ENCODE data around the gene CDK8.
"Not testable (repeated sequence)": the region's sequence is repeated elsewhere in the genome, so short reads cannot be mapped to it uniquely, and the experiment has no call there.

Gene CDK8

DNA sequence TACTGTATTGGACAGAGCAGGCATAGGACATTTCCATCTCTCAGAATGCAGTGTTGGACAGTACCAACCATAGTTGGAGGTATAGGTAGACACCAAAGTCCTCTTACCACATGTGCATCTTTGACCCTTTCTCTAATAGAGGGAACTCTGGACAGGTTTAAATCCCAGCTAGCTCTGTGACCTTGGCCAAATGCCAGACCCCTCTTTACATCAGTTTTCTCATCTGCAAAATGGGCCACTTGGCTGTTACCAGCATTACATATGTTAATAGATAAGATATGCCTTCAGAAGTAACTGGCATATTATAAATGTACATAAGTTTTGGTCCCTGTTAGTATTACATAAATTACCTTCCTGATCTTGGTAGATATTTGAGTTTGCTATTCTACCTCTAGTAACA is 54.3 kb downstream of the CDK8 start:
- no peak overlapping the region for H3K27ac ChIP-seq (ENCODE audit: insufficient read depth, low read length, poor library complexity, severe bottlenecking)
- no peak overlapping the region for H3K4me3 ChIP-seq (ENCODE audit: insufficient read depth, low read depth, low read length, poor library complexity, severe bottlenecking)
- no peaks in the 10 kb centered on the region for H3K27me3 ChIP-seq (replicated peaks; ENCODE audit: control insufficient read depth, insufficient read depth, low read length, poor library complexity, severe bottlenecking)
- H3K4me1 ChIP-seq (ENCODE audit: control insufficient read depth, insufficient read depth, low read length, poor library complexity, severe bottlenecking), result no peaks in the 10 kb centered on the region
- H3K9me3 ChIP-seq (ENCODE audit: control insufficient read depth, low read length), result no peaks in the 10 kb centered on the region
- DNase-seq, result no peak
- H3K36me3 ChIP-seq (ENCODE audit: control insufficient read depth, insufficient read depth, low read length), result no peaks in the 10 kb centered on the region

DNA sequence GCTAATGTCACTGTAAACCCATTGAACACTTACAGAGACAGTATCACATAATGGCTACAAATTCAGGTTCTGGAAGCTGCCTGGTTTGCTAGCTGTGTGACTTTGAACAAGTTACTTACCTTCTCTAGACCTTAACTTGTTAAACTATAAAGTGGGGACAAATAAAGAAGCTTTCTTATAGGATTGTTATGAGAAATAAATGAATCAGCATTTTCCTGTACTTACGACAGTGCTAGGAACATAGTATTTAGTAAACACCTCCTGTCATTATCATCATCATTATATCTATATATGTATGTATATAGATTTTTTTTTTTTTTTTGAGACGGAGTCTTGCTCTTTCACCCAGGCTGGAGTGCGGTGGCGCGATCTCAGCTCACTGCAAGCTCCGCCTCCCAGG is 54.9 kb downstream of the CDK8 start:
- no peak overlapping the region for H3K4me3 ChIP-seq (ENCODE audit: insufficient read depth, low read depth, low read length, poor library complexity, severe bottlenecking)
- H3K27me3 ChIP-seq (replicated peaks; ENCODE audit: control insufficient read depth, insufficient read depth, low read length, poor library complexity, severe bottlenecking), result no peaks in the 10 kb centered on the region
- no peak for DNase-seq
- H3K9me3 ChIP-seq (ENCODE audit: control insufficient read depth, low read length), result no peaks in the 10 kb centered on the region
- no peak overlapping the region for H3K27ac ChIP-seq (ENCODE audit: insufficient read depth, low read length, poor library complexity, severe bottlenecking)
- H3K36me3 ChIP-seq (ENCODE audit: control insufficient read depth, insufficient read depth, low read length), result no peaks in the 10 kb centered on the region
- no peaks in the 10 kb centered on the region for H3K4me1 ChIP-seq (ENCODE audit: control insufficient read depth, insufficient read depth, low read length, poor library complexity, severe bottlenecking)

DNA sequence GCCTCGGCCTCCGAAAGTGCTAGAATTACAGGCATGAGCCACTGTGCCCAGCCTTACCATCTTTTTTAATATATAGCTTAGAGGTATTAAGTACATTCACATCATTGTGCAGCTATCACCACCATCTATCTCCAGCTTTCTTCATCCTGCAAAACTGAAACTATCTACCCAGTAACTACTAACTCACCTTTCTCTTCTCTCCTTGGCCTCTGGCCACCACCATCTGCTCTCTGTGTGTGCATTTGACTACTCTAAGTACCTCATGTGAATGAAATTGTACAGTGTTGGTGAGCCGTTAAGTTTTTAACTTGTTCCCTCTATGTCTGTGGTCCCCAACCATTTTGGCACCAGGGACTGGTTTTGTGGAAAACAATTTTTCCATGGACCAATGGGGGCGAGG is 56.1 kb downstream of the CDK8 start:
- no peaks in the 10 kb centered on the region for H3K9me3 ChIP-seq (ENCODE audit: control insufficient read depth, low read length)
- H3K4me3 ChIP-seq (ENCODE audit: insufficient read depth, low read depth, low read length, poor library complexity, severe bottlenecking), result no peak overlapping the region
- H3K27ac ChIP-seq (ENCODE audit: insufficient read depth, low read length, poor library complexity, severe bottlenecking), result no peak overlapping the region
- H3K36me3 ChIP-seq (ENCODE audit: control insufficient read depth, insufficient read depth, low read length), result no peaks in the 10 kb centered on the region
- H3K27me3 ChIP-seq (replicated peaks; ENCODE audit: control insufficient read depth, insufficient read depth, low read length, poor library complexity, severe bottlenecking), result no peaks in the 10 kb centered on the region
- no peaks in the 10 kb centered on the region for H3K4me1 ChIP-seq (ENCODE audit: control insufficient read depth, insufficient read depth, low read length, poor library complexity, severe bottlenecking)
- no peak for DNase-seq

DNA sequence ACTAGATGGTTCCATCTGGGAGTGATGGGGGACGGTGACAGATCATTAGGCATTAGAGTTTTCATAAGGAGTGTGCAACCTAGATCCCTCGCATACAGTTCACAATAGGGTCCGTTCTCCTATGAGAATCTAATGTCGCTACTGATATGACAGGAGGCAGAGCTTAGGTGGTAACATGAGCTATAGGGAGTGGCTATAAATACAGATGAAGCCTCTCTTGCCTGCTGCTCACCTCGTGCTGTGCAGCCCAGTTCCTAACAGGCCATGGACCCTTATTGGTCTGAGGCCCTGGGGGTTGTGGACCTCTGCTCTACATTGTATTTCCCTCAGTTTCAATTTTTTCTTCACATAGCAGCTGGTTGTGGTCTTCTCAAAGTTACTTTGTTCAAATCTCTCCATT is 56.5 kb downstream of the CDK8 start:
- Histone ChIP-seq H3K4me1 (ENCODE audit: control insufficient read depth, insufficient read depth, low read length, poor library complexity, severe bottlenecking) (no peaks in the 10 kb centered on the region), H3K36me3 (ENCODE audit: control insufficient read depth, insufficient read depth, low read length) (no peaks in the 10 kb centered on the region), H3K9me3 (ENCODE audit: control insufficient read depth, low read length) (no peaks in the 10 kb centered on the region), H3K27ac (ENCODE audit: insufficient read depth, low read length, poor library complexity, severe bottlenecking) (no peak overlapping the region), H3K4me3 (ENCODE audit: insufficient read depth, low read depth, low read length, poor library complexity, severe bottlenecking) (no peak overlapping the region), H3K27me3 (replicated peaks; ENCODE audit: control insufficient read depth, insufficient read depth, low read length, poor library complexity, severe bottlenecking) (no peaks in the 10 kb centered on the region)
- no peak for DNase-seq

DNA sequence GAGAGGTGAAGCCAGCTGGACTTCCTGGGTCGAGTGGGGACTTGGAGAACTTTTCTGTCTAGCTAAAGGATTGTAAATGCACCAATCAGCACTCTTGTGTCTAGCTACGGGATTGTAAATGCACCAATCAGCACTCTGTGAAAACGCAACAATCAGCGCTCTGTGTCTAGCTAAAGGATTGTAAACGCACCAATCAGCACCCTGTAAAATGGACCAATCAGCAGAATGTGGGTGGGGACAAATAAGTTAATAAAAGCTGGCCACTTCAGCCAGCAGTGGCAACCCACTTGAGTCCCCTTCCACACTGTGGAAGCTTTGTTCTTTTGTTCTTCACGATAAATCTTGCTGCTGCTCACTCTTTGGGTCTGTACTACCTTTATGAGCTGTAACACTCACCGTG is 58.1 kb downstream of the CDK8 start:
- H3K36me3 ChIP-seq (ENCODE audit: control insufficient read depth, insufficient read depth, low read length); H3K4me3 ChIP-seq (ENCODE audit: insufficient read depth, low read depth, low read length, poor library complexity, severe bottlenecking); H3K9me3 ChIP-seq (ENCODE audit: control insufficient read depth, low read length); H3K27me3 ChIP-seq (replicated peaks; ENCODE audit: control insufficient read depth, insufficient read depth, low read length, poor library complexity, severe bottlenecking); H3K27ac ChIP-seq (ENCODE audit: insufficient read depth, low read length, poor library complexity, severe bottlenecking); H3K4me1 ChIP-seq (ENCODE audit: control insufficient read depth, insufficient read depth, low read length, poor library complexity, severe bottlenecking); DNase-seq: not testable (repeated sequence)

DNA sequence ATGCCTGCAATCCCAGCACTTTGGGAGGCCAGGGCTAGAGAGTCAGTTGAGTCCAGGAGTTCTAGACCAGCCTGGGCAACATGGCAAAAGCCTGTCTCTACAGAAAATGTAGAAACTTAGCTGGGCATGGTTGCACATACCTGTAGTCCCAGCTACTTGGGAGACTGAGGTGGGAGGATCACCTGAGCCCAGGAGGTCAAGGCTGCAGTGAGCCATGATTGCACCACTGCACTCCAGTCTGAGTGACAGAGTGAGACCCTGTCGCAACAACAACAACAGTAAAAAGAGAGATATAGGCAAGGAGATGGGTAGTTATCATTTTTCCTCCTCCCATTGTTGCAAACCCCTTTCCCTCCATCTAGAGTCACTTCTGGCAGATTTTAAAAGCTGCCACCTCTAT is 62.2 kb downstream of the CDK8 start:
- not testable (repeated sequence) for H3K4me1 ChIP-seq (ENCODE audit: control insufficient read depth, insufficient read depth, low read length, poor library complexity, severe bottlenecking); H3K27me3 ChIP-seq (replicated peaks; ENCODE audit: control insufficient read depth, insufficient read depth, low read length, poor library complexity, severe bottlenecking); DNase-seq; H3K9me3 ChIP-seq (ENCODE audit: control insufficient read depth, low read length); H3K4me3 ChIP-seq (ENCODE audit: insufficient read depth, low read depth, low read length, poor library complexity, severe bottlenecking); H3K36me3 ChIP-seq (ENCODE audit: control insufficient read depth, insufficient read depth, low read length); H3K27ac ChIP-seq (ENCODE audit: insufficient read depth, low read length, poor library complexity, severe bottlenecking)

DNA sequence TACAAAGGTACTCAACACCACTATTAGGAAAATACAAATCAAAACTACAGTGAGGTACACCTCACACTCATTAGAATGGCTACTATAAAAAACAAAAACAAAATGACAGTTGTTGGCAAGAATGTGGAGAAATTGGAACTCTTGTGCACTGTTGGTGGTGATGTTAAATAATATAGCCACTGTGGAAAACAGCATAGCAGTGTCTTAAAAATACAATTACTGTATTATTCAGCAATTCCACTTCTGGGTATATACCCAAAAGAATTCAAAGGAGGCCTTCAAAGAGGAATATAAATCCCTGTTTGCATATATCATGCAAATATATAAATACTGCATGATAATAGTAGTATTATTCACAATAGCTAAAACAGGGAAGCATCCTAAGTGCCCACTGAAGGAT is 66.8 kb downstream of the CDK8 start:
- no peak overlapping the region for H3K4me3 ChIP-seq (ENCODE audit: insufficient read depth, low read depth, low read length, poor library complexity, severe bottlenecking)
- no peaks in the 10 kb centered on the region for H3K9me3 ChIP-seq (ENCODE audit: control insufficient read depth, low read length)
- H3K36me3 ChIP-seq (ENCODE audit: control insufficient read depth, insufficient read depth, low read length), result no peaks in the 10 kb centered on the region
- no peak for DNase-seq
- H3K27me3 ChIP-seq (replicated peaks; ENCODE audit: control insufficient read depth, insufficient read depth, low read length, poor library complexity, severe bottlenecking), result no peaks in the 10 kb centered on the region
- H3K4me1 ChIP-seq (ENCODE audit: control insufficient read depth, insufficient read depth, low read length, poor library complexity, severe bottlenecking), result no peaks in the 10 kb centered on the region
- H3K27ac ChIP-seq (ENCODE audit: insufficient read depth, low read length, poor library complexity, severe bottlenecking), result no peak overlapping the region

DNA sequence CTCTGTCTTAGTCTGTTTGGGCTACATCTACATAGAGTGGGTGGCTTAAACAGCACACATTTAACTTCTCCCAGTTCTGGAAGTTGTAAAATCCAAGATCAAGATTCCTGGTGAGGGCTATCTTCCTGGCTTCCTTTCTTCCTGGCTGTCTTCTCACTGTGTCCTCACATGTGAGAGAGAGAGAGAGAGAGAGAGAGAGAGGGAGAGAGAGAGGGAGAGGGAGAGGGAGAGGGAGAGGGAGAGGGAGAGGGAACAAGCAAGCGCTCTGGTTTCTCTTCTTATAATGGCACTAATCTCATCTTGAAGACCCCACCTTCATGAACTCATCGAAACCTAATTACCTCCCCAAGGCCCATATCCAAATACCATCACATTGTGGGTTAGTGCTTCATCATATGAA is 69.2 kb downstream of the CDK8 start:
- Histone ChIP-seq H3K9me3 (ENCODE audit: control insufficient read depth, low read length) (no peaks in the 10 kb centered on the region), H3K4me1 (ENCODE audit: control insufficient read depth, insufficient read depth, low read length, poor library complexity, severe bottlenecking) (no peaks in the 10 kb centered on the region), H3K4me3 (ENCODE audit: insufficient read depth, low read depth, low read length, poor library complexity, severe bottlenecking) (no peak overlapping the region), H3K36me3 (ENCODE audit: control insufficient read depth, insufficient read depth, low read length) (no peaks in the 10 kb centered on the region), H3K27ac (ENCODE audit: insufficient read depth, low read length, poor library complexity, severe bottlenecking) (no peak overlapping the region), H3K27me3 (replicated peaks; ENCODE audit: control insufficient read depth, insufficient read depth, low read length, poor library complexity, severe bottlenecking) (no peaks in the 10 kb centered on the region)
- DNase-seq, result no peak

DNA sequence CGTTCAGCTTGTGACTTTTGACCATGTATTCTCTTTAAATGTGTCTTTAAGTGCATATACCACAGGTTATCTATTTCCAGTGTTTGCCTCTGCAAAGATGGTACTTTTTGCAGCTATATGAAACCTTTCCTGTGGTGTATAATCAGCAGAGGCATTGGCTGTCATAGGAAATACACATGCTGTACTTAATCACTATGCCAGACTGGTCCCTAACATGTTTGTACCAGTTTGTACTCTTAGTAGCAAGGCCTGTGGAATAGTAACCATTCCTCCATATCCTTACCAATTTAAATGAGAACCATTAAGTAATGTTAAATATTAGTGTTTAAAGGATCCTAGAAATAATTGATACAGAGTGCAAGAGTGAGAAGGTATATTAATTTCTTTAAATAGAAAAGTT is 69.8 kb downstream of the CDK8 start:
- H3K9me3 ChIP-seq (ENCODE audit: control insufficient read depth, low read length), result no peaks in the 10 kb centered on the region
- H3K4me1 ChIP-seq (ENCODE audit: control insufficient read depth, insufficient read depth, low read length, poor library complexity, severe bottlenecking), result no peaks in the 10 kb centered on the region
- no peak for DNase-seq
- H3K27me3 ChIP-seq (replicated peaks; ENCODE audit: control insufficient read depth, insufficient read depth, low read length, poor library complexity, severe bottlenecking), result no peaks in the 10 kb centered on the region
- H3K27ac ChIP-seq (ENCODE audit: insufficient read depth, low read length, poor library complexity, severe bottlenecking), result no peak overlapping the region
- no peaks in the 10 kb centered on the region for H3K36me3 ChIP-seq (ENCODE audit: control insufficient read depth, insufficient read depth, low read length)
- H3K4me3 ChIP-seq (ENCODE audit: insufficient read depth, low read depth, low read length, poor library complexity, severe bottlenecking), result no peak overlapping the region

DNA sequence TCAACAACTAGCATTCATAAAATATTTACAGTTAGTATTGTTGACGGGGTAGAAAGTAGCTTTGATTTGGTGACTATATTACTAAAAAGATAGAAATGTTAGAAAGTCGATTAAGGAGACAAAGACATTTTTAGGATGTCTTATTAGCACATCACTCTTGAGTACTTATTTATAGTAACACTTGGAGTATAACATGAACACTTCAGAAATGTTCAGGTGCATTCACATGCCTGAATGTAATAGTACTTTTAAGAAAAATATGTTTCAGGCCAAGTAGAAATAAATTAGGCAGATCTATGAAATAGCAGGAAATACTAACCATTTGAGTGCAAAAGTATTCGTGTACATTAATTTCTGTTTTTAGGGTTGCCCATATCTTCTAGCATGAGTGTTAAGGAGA is 70.4 kb downstream of the CDK8 start:
- Histone ChIP-seq H3K9me3 (ENCODE audit: control insufficient read depth, low read length) (no peaks in the 10 kb centered on the region), H3K27ac (ENCODE audit: insufficient read depth, low read length, poor library complexity, severe bottlenecking) (no peak overlapping the region), H3K4me3 (ENCODE audit: insufficient read depth, low read depth, low read length, poor library complexity, severe bottlenecking) (no peak overlapping the region), H3K27me3 (replicated peaks; ENCODE audit: control insufficient read depth, insufficient read depth, low read length, poor library complexity, severe bottlenecking) (no peaks in the 10 kb centered on the region), H3K4me1 (ENCODE audit: control insufficient read depth, insufficient read depth, low read length, poor library complexity, severe bottlenecking) (no peaks in the 10 kb centered on the region), H3K36me3 (ENCODE audit: control insufficient read depth, insufficient read depth, low read length) (no peaks in the 10 kb centered on the region)
- no peak for DNase-seq

DNA sequence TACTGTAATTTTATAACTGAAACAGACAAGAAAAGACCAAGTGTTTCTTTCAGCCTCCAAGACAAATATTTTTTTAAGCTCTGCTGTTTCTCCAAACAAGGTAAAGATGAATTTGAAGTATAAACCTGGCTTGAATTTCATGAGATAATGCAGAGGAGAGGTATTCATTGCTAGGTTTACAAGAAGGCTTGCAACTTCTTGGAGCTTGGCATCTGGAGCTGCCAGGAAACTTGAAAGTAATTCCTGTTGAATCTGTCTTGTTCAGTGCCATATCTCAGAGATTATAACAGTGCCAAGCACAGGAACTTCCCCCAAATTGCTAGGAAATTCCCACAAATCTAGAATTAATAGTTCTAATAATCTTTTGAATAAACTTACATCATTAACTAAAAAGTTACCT is 70.9 kb downstream of the CDK8 start:
- H3K27ac ChIP-seq (ENCODE audit: insufficient read depth, low read length, poor library complexity, severe bottlenecking), result no peak overlapping the region
- no peak overlapping the region for H3K4me3 ChIP-seq (ENCODE audit: insufficient read depth, low read depth, low read length, poor library complexity, severe bottlenecking)
- no peaks in the 10 kb centered on the region for H3K9me3 ChIP-seq (ENCODE audit: control insufficient read depth, low read length)
- H3K4me1 ChIP-seq (ENCODE audit: control insufficient read depth, insufficient read depth, low read length, poor library complexity, severe bottlenecking), result no peaks in the 10 kb centered on the region
- no peaks in the 10 kb centered on the region for H3K27me3 ChIP-seq (replicated peaks; ENCODE audit: control insufficient read depth, insufficient read depth, low read length, poor library complexity, severe bottlenecking)
- DNase-seq, result no peak
- H3K36me3 ChIP-seq (ENCODE audit: control insufficient read depth, insufficient read depth, low read length), result no peaks in the 10 kb centered on the region
